HG03378 (cell line): ENCODE measurements around the gene SIRT6.
"Not testable (repeated sequence)": the region's sequence is repeated elsewhere in the genome, so short reads cannot be mapped to it uniquely, and the experiment has no call there.

Source experiments
- ATAC-seq: cut with Tn5 transposase; IDR thresholded peaks from one replicate; pipeline ENCODE4 v1.9.1; 2021; ENCODE audit warnings: mild to moderate bottlenecking, moderate library complexity; ENCODE audit not compliant: unreplicated experiment

Gene SIRT6

DNA sequence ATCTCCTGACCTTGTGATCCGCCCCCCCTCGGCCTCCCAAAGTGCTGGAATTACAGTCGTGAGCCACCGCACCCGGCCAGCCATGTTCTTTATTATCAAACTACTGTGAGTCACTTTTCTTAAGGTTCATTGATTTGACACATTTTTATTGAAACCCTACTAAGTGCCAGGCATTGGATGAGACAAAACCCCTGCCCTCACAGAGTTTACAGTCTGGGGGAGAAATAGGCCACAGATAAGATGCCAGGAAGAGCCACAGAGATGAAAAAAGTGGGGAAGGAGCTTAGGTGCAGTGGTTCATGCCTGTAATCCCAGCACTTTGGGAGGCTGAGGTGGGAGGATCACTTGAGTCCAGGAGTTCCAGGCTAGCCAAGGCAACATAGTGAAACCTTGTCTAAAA is 43.9 kb downstream of the SIRT6 start:
- ATAC-seq: no peak

GRCh38 chr19:4136680-4137088 is 45.7 kb downstream of the SIRT6 start:
- no peak for ATAC-seq

GRCh38 chr19:4135386-4135785 is 47.0 kb downstream of the SIRT6 start:
- not testable (repeated sequence) for ATAC-seq

GRCh38 chr19:4134351-4134750 is 48.0 kb downstream of the SIRT6 start:
- ATAC-seq: no peak

DNA sequence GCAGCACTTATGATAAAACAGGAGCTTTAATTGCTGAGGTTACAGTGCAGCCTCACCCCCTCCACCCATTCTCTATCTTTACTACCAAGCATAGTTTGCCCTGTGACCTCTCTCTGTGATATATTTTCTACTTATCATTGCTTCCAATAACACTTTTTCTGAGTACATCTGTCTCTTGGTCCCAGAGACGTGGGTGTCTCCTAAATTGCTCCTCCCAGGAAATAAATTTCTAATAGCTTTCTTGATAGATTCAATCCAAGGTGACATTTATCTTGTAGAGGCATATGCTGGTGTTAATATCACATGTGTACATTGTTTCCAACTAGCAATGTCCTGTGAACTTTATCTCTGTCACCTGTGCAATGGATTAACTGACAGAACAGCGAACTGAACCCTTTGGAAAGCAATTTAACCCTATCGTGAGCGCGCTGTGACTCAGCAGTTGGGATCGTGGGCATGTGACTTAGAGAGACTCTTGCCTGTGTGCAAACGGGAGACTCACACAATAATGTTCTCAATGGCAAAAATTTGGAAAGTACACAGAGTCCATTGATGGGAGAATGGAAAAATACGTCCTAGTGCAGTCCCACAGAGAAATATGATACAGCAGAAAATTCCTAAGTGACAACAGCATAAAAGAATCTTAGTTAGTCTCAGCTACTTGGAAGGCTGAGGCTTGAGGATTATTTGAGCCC is 51.5 kb downstream of the SIRT6 start:
- ATAC-seq: no peak

- not testable (repeated sequence) for ATAC-seq
These were observed 53.3 kb downstream of the SIRT6 start for GRCh38 chr19:4129050-4129449.

- not testable (repeated sequence) for ATAC-seq
These were observed 55.0 kb downstream of the SIRT6 start for GRCh38 chr19:4127322-4127721.

DNA sequence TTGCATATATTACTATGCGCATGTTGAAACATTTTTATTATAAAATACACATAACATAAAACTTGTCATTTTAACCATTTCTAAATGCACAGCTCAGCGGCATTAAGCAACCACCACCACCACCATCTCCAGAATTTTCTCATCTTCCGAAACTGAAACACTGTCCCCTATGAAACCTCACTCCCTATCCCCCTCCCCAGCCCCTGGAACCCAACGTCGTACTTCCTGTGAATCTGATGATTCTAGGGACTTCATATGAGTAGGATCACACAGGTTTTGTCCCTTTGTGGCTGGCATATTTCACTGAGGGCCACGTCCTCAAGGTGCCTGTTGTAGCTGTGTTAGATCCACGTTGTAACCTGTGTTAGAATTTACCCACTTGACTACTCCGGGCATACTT is 57.7 kb downstream of the SIRT6 start:
- no peak for ATAC-seq
